ENCODE data around the gene STKLD1.

Gene STKLD1

DNA sequence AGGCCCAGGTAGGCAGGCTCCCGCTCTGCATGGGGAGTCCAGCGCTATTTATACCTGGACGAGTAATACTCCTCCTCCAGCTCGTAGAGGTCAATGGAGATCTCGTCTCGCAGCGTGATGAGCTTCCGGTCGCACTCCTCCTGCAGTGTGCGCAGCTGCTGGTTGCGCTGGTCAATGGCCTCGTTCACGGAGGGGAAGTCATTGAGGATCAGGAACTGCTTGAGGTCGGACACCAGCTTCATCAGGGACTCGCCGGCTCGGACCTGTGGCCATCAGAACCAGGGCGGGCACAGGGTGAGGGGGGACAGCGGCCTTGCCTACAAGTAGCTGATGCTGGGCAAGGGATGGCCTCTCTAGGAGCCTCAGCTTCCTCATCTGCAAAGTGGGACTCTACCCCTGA is 32.1 kb upstream of the STKLD1 start:
- CTCF ChIA-PET: interaction anchor here (0.7 kb wide), 1 partner anchor 171 kb away, joined by 3 read pairs; no protein-coding TSS in a partner anchor
- DNase-seq (ENCODE audit: extremely low spot score): no peak
- TF ChIP-seq L3MBTL2 (conservative IDR thresholded peaks at IDR 0.05) (no peak), BHLHE40 (IDR thresholded peaks at IDR 0.05; ENCODE audit: borderline replicate concordance) (no peak), SUZ12 (IDR thresholded peaks at IDR 0.05) (no peak), FOXM1 (IDR thresholded peaks at IDR 0.05; ENCODE audit: borderline replicate concordance) (no peak), ELF4 (IDR thresholded peaks at IDR 0.05) (no peak)
- POLR2A ChIA-PET: no interaction called here

GRCh38 chr9:133344979-133345378 is 31.2 kb upstream of the STKLD1 start:
- POLR2A ChIA-PET: no interaction called here
- DNase-seq (ENCODE audit: extremely low spot score): no peak
- CTCF ChIA-PET: no interaction called here
- TF ChIP-seq HDGF (IDR thresholded peaks at IDR 0.05; ENCODE audit: borderline replicate concordance) (no peak), LEF1 (IDR thresholded peaks at IDR 0.05; ENCODE audit: borderline replicate concordance) (no peak), PKNOX1 (IDR thresholded peaks at IDR 0.05) (no peak), FOXK2 (IDR thresholded peaks at IDR 0.05) (no peak), TARDBP (IDR thresholded peaks at IDR 0.05) (no peak), SP1 (IDR thresholded peaks at IDR 0.05) (no peak), NFRKB (IDR thresholded peaks at IDR 0.05) (no peak), ZNF384 (IDR thresholded peaks at IDR 0.05) (no peak), FOXA1 (IDR thresholded peaks at IDR 0.05) (no peak), ELF4 (IDR thresholded peaks at IDR 0.05) (no peak), SUZ12 (IDR thresholded peaks at IDR 0.05) (no peak), BHLHE40 (IDR thresholded peaks at IDR 0.05; ENCODE audit: borderline replicate concordance) (no peak), CTBP1 (IDR thresholded peaks at IDR 0.05; ENCODE audit: borderline replicate concordance) (no peak), L3MBTL2 (conservative IDR thresholded peaks at IDR 0.05) (no peak)

DNA sequence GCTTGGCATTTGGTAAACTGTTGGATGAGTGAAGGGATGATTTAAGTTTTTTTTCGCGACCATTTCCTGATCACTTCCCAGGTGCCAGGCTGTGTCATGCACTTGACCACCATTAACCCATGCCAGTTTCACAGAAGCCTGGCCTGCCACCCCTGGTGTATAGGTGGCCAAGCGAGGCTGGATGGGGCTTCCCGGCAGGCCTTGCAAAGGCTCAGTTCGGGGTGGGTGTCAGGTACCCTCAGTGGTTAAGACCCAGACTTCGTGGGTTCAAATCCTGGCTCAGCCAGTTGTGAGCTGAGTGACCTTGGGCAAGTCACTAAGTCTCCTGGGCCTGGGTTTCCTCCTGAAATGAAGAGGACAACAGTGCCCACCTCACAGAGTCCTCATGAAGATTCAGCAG is 30.6 kb upstream of the STKLD1 start:
- POLR2A ChIA-PET: interaction anchor here (1.1 kb wide), 1 partner anchor 32 kb away, joined by 4 read pairs; no protein-coding TSS in a partner anchor
- DNase-seq (ENCODE audit: extremely low spot score): no peak
- no peak for TF ChIP-seq L3MBTL2 (conservative IDR thresholded peaks at IDR 0.05)
- no peak for TF ChIP-seq ARNT (IDR thresholded peaks at IDR 0.05)
- TF ChIP-seq PKNOX1 (IDR thresholded peaks at IDR 0.05): no peak
- TF ChIP-seq FOXK2 (IDR thresholded peaks at IDR 0.05): no peak
- no peak for TF ChIP-seq FOXA1 (IDR thresholded peaks at IDR 0.05)
- no peak for TF ChIP-seq BHLHE40 (IDR thresholded peaks at IDR 0.05; ENCODE audit: borderline replicate concordance)
- no peak for TF ChIP-seq TARDBP (IDR thresholded peaks at IDR 0.05)
- TF ChIP-seq ELF4 (IDR thresholded peaks at IDR 0.05): no peak
- TF ChIP-seq SP1 (IDR thresholded peaks at IDR 0.05): no peak
- no peak for TF ChIP-seq FOXM1 (IDR thresholded peaks at IDR 0.05; ENCODE audit: borderline replicate concordance)
- CTCF ChIA-PET: no interaction called here

- TF ChIP-seq NFRKB (IDR thresholded peaks at IDR 0.05) (no peak), CTBP1 (IDR thresholded peaks at IDR 0.05; ENCODE audit: borderline replicate concordance) (no peak), FOXA1 (IDR thresholded peaks at IDR 0.05) (no peak), PKNOX1 (IDR thresholded peaks at IDR 0.05) (no peak), FOXM1 (IDR thresholded peaks at IDR 0.05; ENCODE audit: borderline replicate concordance) (no peak), ARNT (IDR thresholded peaks at IDR 0.05) (no peak), L3MBTL2 (conservative IDR thresholded peaks at IDR 0.05) (no peak), SP1 (IDR thresholded peaks at IDR 0.05) (no peak), FOXK2 (IDR thresholded peaks at IDR 0.05) (no peak), HDGF (IDR thresholded peaks at IDR 0.05; ENCODE audit: borderline replicate concordance) (no peak), BHLHE40 (IDR thresholded peaks at IDR 0.05; ENCODE audit: borderline replicate concordance) (no peak), ELF4 (IDR thresholded peaks at IDR 0.05) (no peak), TARDBP (IDR thresholded peaks at IDR 0.05) (no peak), ZNF384 (IDR thresholded peaks at IDR 0.05) (no peak)
- ChIA-PET CTCF (no interaction called here), POLR2A (interaction anchor here (1.0 to 1.5 kb wide), 5 partner anchors 9 to 140 kb away, joined by 3 to 9 read pairs (median 4); no protein-coding TSS in a partner anchor)
- no peak for DNase-seq (ENCODE audit: extremely low spot score)
Measured at GRCh38 chr9:133346021-133346785, 30.0 kb upstream of the STKLD1 start.

DNA sequence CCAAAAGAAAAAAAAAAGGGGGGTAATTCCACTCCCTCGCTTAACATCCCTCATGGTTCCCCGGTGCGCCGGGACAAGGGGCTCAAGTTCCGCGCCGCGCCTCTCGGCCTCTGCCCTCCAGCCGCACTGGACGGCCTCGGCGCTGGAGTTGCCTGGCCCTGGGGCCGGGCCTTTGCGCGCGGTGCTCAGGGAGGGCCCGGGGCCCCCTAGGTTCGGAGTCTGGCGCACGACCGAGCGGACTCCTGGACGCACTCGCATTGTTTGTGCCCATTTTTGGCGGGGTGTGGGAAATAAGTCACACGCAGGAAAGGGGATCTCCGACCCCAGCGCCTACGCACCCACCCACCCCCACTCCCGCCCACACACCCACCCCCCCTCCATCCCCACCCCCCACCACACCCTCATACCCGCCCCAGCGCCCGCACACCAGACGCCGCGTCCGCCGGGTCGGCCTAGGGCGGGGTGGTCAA is 28.6 kb upstream of the STKLD1 start:
- TF ChIP-seq LEF1 (IDR thresholded peaks at IDR 0.05; ENCODE audit: borderline replicate concordance) (no peak), NFRKB (IDR thresholded peaks at IDR 0.05) (no peak), ARNT (IDR thresholded peaks at IDR 0.05) (no peak), PKNOX1 (IDR thresholded peaks at IDR 0.05) (no peak), FOXM1 (IDR thresholded peaks at IDR 0.05; ENCODE audit: borderline replicate concordance) (no peak), HDGF (IDR thresholded peaks at IDR 0.05; ENCODE audit: borderline replicate concordance) (no peak), FOXA1 (IDR thresholded peaks at IDR 0.05) (no peak), ELF4 (IDR thresholded peaks at IDR 0.05) (no peak), CTBP1 (IDR thresholded peaks at IDR 0.05; ENCODE audit: borderline replicate concordance) (no peak), BHLHE40 (IDR thresholded peaks at IDR 0.05; ENCODE audit: borderline replicate concordance) (no peak), L3MBTL2 (conservative IDR thresholded peaks at IDR 0.05) (no peak)
- ChIA-PET CTCF (interaction anchor here (0.6 kb wide), 1 partner anchor 155 kb away, joined by 3 read pairs; no protein-coding TSS in a partner anchor), POLR2A (interaction anchor here (0.7 to 2.1 kb wide), 21 partner anchors 8 to 322 kb away, joined by 3 to 20 read pairs (median 5); partner anchors contain the start of genes CACFD1, STKLD1, SURF1 and SURF2)
- peak; percentile 55 for DNase-seq (ENCODE audit: extremely low spot score)
